Activated CD4-positive, alpha-beta T cell treated with anti-CD3 and anti-CD28 coated beads, Interleukin-2, amount 50 U/mL, for 24 hours (primary cell): Measurements from ENCODE around the gene HERC2.
"Not testable (repeated sequence)": the region's sequence is repeated elsewhere in the genome, so short reads cannot be mapped to it uniquely, and the experiment has no call there.

Experiments
- DNase-seq, 2 donors: peaks; one replicate each; pipeline ENCODE4 v3.0.0-alpha.2; 2020; ENCODE audit warnings: low read depth in 1 of 2, low spot score in 1 of 2

The HERC2 gene

DNA sequence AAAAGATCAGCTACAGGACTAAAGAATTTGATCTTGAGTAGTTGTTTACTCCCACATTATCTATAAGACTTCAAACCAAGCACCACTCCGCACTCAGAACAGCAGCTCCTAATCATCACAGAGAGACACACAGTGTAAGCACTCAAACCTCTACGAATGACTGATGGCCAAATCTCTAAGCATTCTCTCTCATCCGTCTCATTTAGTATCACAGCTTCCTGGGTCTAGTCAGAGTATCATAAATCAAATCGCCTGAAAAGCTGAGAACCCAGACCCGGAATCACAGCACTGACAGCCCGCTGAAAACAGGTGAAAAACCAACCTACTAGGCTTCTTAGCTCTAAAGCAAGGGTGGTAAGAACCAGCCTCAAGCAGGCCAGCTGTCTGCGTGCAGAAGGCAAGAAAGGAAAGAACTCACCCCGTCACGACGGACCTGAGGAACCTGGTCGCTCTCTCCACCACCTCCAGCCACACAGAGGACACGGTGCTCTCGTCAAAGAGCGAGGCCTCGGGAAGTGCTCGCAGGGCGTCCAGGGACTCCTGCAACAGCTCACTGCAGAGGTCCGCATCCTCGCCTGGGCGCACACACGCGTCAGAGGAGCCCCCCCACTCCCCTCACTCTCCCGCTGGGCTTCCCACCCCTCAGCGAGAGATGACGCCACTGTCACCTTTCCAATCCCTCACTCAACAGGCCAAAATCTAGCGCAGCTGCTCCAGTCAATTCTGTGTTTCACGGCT lies 47.9 kb downstream of the HERC2 start:
- DNase-seq: no peak

DNA sequence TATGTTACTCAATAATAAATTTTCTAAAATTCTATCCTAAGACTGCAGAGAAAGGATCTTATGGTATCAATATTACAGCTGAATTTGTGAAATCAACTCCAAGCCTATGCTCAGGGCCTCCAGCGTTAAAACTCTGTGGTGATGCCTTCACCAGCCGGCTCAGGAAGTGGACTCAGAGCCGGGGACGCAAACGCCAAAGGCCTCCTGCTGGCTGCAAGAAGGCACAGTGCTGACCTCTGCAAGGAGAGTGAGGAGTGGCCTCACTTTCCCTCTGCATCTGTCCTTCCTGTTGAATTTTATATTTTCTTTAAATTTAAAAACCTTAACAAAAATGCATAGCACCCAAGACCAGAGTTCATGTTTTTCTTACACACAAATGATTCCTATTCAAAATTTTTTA lies 48.5 kb downstream of the HERC2 start:
- DNase-seq: no peak

DNA sequence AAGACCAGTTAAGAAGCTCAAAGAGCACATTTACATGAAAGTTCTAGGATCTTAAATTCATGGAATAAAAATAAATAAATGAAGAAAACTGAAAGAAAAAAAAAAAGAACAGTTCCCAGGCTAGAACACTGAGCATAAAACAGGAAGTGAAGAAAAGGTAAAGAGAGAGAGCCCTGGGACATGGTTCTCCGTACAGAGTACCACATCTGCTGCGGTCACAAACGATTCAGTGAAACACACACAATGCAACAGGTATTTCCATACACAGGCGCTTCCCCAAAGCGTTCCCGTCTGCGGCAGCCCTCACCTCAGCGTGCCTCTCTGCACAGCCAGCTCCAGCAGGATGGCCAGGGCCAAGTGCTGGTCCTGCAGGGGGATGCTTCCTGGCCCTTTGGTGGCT lies 49.4 kb downstream of the HERC2 start:
- DNase-seq: no peak

DNA sequence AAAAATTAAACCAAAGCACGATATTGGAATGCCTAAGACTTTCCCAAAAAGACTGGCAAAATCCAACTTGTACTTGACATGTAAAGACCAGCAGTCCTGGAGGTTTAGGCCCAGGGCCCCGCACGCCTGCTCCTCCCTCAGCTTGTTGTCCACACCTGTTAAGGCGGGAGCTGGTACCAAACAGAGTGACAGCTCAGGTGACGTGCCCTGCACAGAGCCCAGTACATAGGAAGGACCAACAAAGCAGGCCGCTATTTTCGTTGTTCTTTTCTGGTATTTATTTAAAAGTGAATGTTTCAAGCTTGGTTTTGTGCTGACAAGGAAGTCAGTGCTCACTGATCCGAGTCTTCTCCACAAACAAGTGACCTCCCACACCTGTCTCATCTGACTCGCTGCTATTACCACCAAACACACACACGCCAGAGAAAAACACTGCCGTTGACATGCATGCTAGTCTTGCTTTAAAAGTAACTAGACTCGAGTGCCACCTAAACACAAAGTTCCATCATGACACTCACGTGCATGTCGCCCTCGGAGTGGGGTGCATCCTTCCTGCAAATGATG lies 50.2 kb downstream of the HERC2 start:
- DNase-seq: no peak

DNA sequence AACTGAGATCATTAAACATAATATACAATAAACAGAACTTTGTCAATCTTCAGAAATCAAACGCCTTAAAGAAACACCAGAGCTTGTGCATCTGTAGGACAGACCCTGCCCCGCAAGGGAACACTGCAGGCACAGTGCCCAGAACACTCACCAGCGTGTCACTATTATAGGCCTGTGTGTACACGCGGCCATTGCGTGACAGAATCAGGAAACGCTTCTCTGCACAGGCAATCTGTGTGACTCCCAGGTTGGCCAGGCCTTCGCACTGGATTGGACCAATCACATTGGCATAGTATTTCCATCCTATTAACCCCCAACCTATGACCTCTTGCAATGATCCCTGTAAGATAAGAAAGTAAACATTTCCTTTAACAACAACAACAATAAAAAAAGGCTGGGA lies 52.9 kb downstream of the HERC2 start:
- DNase-seq: no peak

DNA sequence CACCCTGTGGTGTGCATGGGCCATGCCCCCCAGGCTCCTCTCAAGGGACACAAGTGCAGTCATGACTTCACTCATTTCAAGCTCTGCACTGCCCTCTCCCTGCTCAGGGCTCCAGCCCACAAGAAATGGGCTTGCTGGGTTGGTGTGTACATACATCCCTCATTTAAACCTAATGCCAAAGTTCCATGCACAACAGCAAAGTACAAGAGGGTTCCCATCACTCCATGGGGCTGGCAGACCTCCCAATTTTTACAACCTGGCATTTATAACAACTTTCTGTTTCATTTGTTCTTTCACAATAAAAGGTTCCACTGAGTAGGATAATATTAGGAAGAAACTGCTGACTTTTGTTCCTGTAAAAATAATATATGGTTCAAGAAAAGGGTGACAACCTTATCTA lies 54.3 kb downstream of the HERC2 start:
- no peak for DNase-seq

DNA sequence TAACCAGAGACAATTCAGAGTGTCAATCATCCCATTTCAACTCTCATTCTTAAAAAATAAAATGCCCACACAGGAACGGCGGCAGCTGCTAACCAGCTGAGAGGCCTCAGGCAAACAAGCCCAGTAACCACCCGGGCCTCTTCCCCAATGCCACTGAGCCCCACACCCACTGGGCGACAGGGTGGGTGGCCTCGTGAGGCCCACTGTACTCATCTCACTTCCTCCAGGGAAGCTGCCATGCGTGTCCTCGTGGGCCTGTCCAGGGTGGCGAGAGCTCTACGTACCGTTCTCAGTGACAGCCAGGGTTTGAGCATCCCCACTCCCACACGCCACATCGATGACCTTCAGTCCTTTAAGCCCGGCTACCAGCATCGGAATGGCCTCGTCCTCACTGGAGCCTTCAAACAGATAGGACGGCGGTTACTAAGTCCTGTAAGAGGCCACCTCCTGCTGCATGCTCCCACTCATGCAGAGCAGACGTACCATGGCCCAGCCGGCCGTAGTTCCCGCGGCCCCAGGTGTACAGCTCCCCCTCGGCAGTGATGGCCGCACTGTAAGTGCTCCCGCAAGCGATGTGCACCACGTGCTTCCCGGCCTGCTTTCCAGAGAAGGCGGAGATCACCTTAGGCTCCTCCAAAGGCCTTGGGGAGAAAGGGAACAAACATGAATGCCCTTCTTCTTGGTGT lies 56.5 kb downstream of the HERC2 start:
- DNase-seq: no peak

GRCh38 chr15:28264166-28264565 lies 57.8 kb downstream of the HERC2 start:
- no peak for DNase-seq

GRCh38 chr15:28262438-28262837 lies 59.5 kb downstream of the HERC2 start:
- DNase-seq: no peak

DNA sequence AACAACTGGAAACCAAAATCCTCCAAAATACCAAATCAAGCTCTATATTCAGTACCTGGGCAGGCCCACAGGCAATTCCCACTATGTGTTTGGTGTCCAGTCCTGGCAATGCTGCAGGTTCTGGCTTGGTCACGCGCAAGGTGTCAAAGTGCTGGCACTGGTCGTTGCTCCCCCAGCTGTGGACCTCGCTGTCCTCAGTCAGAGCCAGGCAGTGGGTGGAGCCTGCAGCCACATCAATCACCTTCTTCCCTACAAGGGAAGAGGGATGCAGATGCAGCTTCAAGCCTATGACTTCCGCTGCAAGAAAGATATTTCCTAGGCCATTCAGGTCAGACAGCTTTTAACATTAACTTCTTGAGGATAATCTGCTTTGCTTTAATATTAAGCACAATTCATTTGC lies 61.3 kb downstream of the HERC2 start:
- DNase-seq: no peak

- DNase-seq: no peak
These were observed 61.7 kb downstream of the HERC2 start for GRCh38 chr15:28260317-28260716.

DNA sequence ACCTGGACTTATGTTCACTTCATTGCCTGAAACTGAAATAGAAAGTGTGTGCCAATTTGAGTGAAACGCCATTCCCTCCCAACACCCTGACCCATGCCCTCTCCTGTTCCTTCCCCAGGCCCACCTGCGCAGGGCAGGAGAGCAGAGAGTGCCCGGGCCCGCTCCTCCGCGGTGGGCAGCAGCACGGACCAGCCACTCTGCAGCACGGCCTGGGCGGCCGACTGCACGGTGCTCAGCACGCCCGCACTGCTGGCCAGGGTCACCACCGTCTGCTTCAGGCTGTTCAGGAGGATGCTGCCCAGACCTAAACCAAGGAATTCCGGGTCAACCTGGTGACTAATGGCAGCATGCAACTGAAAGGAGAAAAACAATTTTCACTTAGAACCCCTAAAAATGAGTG lies 66.0 kb downstream of the HERC2 start:
- no peak for DNase-seq

DNA sequence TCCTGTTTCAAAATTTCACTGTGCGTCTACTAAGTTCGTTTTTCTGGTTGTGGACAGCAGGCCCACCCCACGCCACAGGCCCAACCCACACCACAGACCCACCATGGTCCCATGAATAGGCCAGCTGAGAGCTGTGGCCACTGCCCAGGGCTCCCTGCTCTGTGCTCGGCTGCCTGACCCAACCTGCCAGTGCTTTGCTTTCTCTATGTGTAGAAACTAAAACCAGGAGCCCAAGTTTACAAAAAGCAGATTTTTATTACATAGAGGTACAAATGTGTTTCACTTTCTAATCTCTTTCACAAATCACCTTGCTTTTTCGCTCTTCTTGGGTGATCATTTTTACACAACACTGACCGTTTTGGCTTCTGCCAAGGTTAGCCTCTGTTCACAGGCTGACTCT lies 69.1 kb downstream of the HERC2 start:
- DNase-seq: no peak

GRCh38 chr15:28246605-28247004 lies 75.4 kb downstream of the HERC2 start:
- DNase-seq: no peak

- no peak for DNase-seq
These were observed 78.1 kb downstream of the HERC2 start for GRCh38 chr15:28243901-28244300.

GRCh38 chr15:28243399-28243798 lies 78.6 kb downstream of the HERC2 start:
- no peak for DNase-seq

GRCh38 chr15:28238296-28238695 lies 83.7 kb downstream of the HERC2 start:
- DNase-seq: not testable (repeated sequence)

- not testable (repeated sequence) for DNase-seq
These were observed 90.2 kb downstream of the HERC2 start for GRCh38 chr15:28231743-28232142.

GRCh38 chr15:28231336-28231735 lies 90.6 kb downstream of the HERC2 start:
- DNase-seq: not testable (repeated sequence)

DNA sequence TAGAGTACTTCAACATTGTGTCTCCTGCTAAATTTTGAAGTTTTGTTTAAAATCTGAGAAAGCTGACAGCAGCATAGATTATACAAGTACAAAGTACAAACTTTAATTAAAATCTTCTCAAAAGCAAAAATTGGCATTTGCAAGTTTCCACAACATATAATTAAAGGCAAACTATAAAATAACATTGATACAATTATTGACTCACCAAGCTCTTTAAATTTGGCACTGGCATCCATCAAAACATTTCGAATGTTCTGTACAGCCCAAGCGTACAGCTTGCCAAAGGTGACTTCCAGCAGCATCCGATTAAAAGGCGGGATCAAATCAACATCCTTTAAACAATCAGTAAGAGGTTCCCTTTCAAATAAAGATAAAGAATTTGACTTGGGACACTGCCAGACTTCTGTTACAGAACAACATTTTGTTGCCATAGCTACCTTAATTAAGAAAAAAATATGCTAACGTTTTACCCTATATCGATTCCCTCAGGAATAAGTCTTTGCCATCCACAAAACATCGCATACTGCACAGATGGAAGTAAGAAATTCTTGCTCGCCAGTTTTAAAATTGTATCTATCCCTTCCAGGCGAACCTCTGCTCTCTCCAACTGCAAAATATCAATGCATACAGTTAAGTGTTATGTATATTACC lies 92.9 kb downstream of the HERC2 start:
- DNase-seq: not testable (repeated sequence)

GRCh38 chr15:28228096-28228495 lies 93.9 kb downstream of the HERC2 start:
- no peak for DNase-seq

- DNase-seq: not testable (repeated sequence)
These were observed 94.7 kb downstream of the HERC2 start for GRCh38 chr15:28227303-28227702.
